ENCODE data around the gene STC2. TPM values are rescaled to one million over a fixed set of nuclear protein-coding genes. Genes with fewer than 3 reads are reported as not detected.
A peak's percentile ranks its signal among the peaks of the same experiment; 100 is the strongest.

Gene STC2
- total and polyA plus RNA-seq, 4 donors: 0.79 to 2.2 (median 1.8) TPM

DNA sequence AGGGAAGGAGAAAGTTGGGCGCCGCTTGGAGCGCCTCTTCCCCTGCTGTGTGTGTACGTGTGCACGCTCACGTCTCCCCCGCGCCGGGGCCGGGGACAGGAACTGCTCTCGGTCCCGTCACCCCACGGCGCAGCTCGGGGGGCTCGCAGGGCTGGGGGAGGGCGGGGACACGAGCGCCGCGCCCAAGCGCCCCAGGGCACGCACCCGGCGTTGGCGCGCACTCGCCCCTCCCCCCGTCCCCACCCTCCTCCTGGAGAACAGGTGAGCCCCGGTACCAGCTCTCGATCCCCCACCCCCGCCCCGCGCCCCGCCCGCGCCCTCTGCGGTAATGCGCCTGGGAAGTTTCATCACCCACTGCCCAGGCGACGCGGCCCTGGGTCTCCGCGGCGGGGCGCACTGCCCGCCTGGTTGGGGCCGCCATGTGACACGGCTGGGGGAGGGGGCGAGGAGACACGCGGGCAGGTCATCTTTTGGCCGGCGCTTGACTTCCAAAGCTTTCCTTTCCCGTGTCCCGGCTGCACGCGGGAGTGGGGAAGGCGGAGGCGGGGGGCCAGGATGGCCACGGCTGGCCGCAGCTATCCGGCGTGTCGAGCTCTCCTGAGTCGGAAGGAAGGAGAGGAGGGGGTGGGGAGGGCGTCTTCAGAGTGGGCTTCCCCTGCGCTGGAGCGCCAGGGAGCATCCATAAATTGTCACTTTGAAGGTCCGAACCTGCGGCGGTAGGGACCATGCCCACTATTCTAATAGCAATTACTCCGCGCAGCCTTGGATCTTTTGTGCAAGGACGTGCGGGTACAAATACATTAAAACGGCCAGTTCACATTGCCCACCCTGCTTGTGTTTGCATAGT, 1.5 kb upstream of the STC2 start:
- Histone ChIP-seq H3K36me3 (ENCODE audit: control insufficient read depth, insufficient read depth, low read length) (no peaks in the 10 kb centered on the region), H3K27me3 (ENCODE audit: control insufficient read depth, insufficient read depth, low read length) (peaks cover 70% of the 10 kb centered on the region), H3K27ac (ENCODE audit: low read depth, low read length) (no peak overlapping the region), H3K4me1 (ENCODE audit: control insufficient read depth, insufficient read depth, low read length) (peaks cover 37% of the 10 kb centered on the region), H3K9me3 (ENCODE audit: control insufficient read depth, insufficient read depth, low read length) (no peaks in the 10 kb centered on the region), H3K4me3 (ENCODE audit: low read depth, low read length) (peak overlapping the region; percentile 19)
- 3% methylated on average over 59 of the region's 77 CpGs for WGBS (ENCODE audit: insufficient coverage)
- peak in 1 of 6 donors; percentile 50 for DNase-seq (ENCODE audit: low read depth in 4 of 6, low spot score in 6 of 6)

DNA sequence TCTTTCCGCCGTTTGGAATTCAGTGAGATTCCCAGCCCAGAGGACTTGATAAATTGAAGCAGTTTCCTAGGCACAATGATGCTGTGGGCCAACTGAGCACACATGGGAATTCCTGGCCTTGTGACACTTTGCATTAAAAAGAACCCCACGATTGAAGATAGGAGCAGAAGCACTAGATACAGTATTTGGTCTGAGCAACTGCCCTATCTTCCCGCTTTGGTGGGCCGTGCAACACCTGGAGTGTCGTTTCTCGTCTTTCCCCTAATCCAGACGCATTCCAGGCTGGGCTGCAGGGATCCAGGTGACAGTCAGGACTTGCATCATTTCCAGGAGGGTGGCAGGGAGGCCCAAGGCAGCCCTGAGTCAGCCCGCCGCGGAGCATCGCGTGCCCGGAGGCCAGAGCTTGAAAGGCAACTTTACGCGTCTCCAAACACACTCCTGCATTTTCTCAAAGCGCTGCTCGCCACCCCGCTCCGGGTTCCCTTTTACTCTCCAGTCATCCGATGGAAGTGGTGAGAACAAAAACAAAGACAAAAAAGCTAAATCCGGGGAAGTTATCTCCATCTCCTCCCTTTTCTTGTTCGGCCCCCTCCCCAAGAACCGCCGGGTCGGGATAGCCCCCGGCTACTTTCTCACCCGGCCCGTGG, 753 bp upstream of the STC2 start:
- H3K36me3 ChIP-seq (ENCODE audit: control insufficient read depth, insufficient read depth, low read length): no peaks in the 10 kb centered on the region
- peak in 2 of 6 donors; percentile 45 to 51 for DNase-seq (ENCODE audit: low read depth in 4 of 6, low spot score in 6 of 6)
- peak overlapping the region; percentile 41 for H3K4me3 ChIP-seq (ENCODE audit: low read depth, low read length)
- no peak overlapping the region for H3K27ac ChIP-seq (ENCODE audit: low read depth, low read length)
- WGBS (ENCODE audit: insufficient coverage): under 1% methylated on average over 24 of the region's 29 CpGs
- no peaks in the 10 kb centered on the region for H3K9me3 ChIP-seq (ENCODE audit: control insufficient read depth, insufficient read depth, low read length)
- peaks cover 43% of the 10 kb centered on the region for H3K4me1 ChIP-seq (ENCODE audit: control insufficient read depth, insufficient read depth, low read length)
- peaks cover 76% of the 10 kb centered on the region for H3K27me3 ChIP-seq (ENCODE audit: control insufficient read depth, insufficient read depth, low read length)

DNA sequence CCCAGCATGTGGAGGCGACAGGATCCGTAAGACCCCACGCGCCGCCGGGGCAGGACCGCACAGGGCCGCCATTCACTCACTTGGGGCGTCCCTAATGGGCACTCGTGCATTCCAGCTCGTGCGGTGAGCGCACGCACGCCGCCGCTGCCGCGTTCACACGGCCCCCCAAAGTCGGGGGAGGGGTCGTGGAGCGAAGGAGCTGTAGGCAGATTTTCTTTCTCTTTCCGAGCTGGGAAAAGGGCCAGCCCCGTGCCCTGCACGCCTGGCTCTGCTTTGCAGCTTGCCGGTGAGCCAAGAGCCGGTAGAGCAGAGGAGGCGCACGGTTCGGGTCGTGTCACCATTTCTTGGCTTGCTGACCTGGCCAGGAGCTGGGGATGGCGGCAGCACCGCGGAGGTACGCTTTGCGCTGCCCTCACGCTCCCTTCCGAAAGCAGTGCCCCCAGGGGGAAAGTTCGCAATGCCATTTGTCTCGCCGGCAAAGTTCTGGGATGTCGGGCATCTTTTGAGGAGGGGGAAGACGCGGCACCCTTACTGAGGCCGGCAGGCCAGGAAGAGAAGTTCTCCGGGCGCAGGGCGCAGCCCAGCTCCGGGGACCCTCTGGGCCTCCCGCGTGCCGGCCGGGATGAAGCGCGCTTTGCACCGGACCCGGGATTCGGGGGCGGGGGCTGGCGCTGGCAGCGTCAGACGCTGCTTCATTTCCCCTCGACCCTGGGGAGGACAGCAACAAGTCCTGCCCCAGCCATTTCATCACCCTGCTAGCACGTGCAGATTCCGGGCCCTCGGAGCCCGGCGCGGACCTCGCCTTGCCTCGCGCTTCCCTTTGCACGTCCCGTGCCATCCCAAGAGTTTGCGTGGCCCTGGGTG, 898 bp downstream of the STC2 start:
- WGBS (ENCODE audit: insufficient coverage): under 1% methylated on average over 76 of the region's 76 CpGs
- peak overlapping the region; percentile 41 for H3K4me3 ChIP-seq (ENCODE audit: low read depth, low read length)
- H3K27me3 ChIP-seq (ENCODE audit: control insufficient read depth, insufficient read depth, low read length): peaks cover 84% of the 10 kb centered on the region
- H3K4me1 ChIP-seq (ENCODE audit: control insufficient read depth, insufficient read depth, low read length): peaks cover 53% of the 10 kb centered on the region
- peak in 2 of 6 donors; percentile 60 to 61 for DNase-seq (ENCODE audit: low read depth in 4 of 6, low spot score in 6 of 6)
- no peaks in the 10 kb centered on the region for H3K9me3 ChIP-seq (ENCODE audit: control insufficient read depth, insufficient read depth, low read length)
- H3K27ac ChIP-seq (ENCODE audit: low read depth, low read length): no peak overlapping the region
- H3K36me3 ChIP-seq (ENCODE audit: control insufficient read depth, insufficient read depth, low read length): no peaks in the 10 kb centered on the region

DNA sequence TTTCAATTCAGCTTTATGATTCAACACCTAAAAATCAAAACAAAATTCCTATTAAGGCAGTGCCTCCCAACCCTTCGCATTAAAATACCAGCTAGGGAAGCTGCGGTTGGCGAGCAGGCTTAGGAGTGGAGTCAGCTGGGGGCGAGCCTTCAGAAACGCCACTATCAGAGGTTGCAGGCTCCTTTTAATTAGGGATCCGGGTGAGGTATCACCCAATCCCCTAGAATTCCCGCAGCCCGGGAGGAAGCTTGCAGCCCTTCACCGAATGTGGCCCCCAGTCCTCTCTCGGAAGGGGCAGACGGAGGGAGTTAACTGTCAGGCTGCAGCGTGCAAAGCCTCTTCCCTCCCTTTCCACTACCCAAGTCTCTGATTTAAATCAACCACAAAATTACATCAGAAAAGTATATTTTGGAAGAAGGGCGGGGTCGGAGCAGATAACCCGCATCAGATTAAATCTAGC, 1.7 kb downstream of the STC2 start:
- no peak overlapping the region for H3K4me3 ChIP-seq (ENCODE audit: low read depth, low read length)
- H3K9me3 ChIP-seq (ENCODE audit: control insufficient read depth, insufficient read depth, low read length): no peaks in the 10 kb centered on the region
- 13% methylated on average over 6 of the region's 15 CpGs for WGBS (ENCODE audit: insufficient coverage)
- H3K27me3 ChIP-seq (ENCODE audit: control insufficient read depth, insufficient read depth, low read length): peaks cover 80% of the 10 kb centered on the region
- peaks cover 53% of the 10 kb centered on the region for H3K4me1 ChIP-seq (ENCODE audit: control insufficient read depth, insufficient read depth, low read length)
- H3K27ac ChIP-seq (ENCODE audit: low read depth, low read length): no peak overlapping the region
- H3K36me3 ChIP-seq (ENCODE audit: control insufficient read depth, insufficient read depth, low read length): no peaks in the 10 kb centered on the region
- DNase-seq (ENCODE audit: low read depth in 4 of 6, low spot score in 6 of 6): no peak

DNA sequence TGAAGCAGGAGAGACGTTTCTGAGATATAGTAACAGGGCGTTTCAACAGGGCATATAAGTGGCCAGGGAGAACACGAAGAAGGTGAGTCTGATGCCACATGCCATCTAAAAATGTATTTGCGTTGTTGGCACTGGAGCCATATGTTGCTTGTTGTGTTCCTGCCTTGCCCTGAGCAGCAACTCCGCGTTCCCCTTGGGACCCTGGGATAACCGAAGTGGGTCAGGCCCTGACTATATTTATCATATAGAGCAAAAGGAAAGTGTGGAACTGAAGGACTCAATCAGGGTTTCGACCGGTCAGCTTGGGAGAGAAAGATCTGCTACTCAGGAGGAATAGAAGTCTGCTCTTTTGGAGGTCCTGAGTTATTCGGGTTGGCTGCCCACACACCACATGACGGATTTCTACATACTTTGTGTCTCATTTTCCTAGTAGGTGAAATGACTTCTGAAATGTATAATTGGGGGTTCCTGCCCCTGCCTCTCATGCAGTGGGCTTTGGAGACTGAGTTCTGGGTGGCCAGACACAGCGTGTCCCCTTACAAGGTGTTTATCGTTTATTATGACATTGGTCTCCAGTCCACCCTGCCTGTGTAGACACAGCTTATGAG, 3.0 kb downstream of the STC2 start:
- peaks cover 56% of the 10 kb centered on the region for H3K4me1 ChIP-seq (ENCODE audit: control insufficient read depth, insufficient read depth, low read length)
- H3K4me3 ChIP-seq (ENCODE audit: low read depth, low read length): no peak overlapping the region
- no peaks in the 10 kb centered on the region for H3K9me3 ChIP-seq (ENCODE audit: control insufficient read depth, insufficient read depth, low read length)
- no peak for DNase-seq (ENCODE audit: low read depth in 4 of 6, low spot score in 6 of 6)
- H3K36me3 ChIP-seq (ENCODE audit: control insufficient read depth, insufficient read depth, low read length): no peaks in the 10 kb centered on the region
- no peak overlapping the region for H3K27ac ChIP-seq (ENCODE audit: low read depth, low read length)
- H3K27me3 ChIP-seq (ENCODE audit: control insufficient read depth, insufficient read depth, low read length): peaks cover 67% of the 10 kb centered on the region
- WGBS (ENCODE audit: insufficient coverage): 92% methylated on average over 7 of the region's 13 CpGs

- peak in 3 of 6 donors; percentile 69 to 96 (median 92) for DNase-seq (ENCODE audit: low read depth in 4 of 6, low spot score in 6 of 6)
- no peaks in the 10 kb centered on the region for H3K36me3 ChIP-seq (ENCODE audit: control insufficient read depth, insufficient read depth, low read length)
- H3K27me3 ChIP-seq (ENCODE audit: control insufficient read depth, insufficient read depth, low read length): peaks cover 60% of the 10 kb centered on the region
- H3K4me3 ChIP-seq (ENCODE audit: low read depth, low read length): no peak overlapping the region
- peaks cover 56% of the 10 kb centered on the region for H3K4me1 ChIP-seq (ENCODE audit: control insufficient read depth, insufficient read depth, low read length)
- no peak overlapping the region for H3K27ac ChIP-seq (ENCODE audit: low read depth, low read length)
- no peaks in the 10 kb centered on the region for H3K9me3 ChIP-seq (ENCODE audit: control insufficient read depth, insufficient read depth, low read length)
- 41% methylated on average over 15 of the region's 29 CpGs for WGBS (ENCODE audit: insufficient coverage)
These were observed 3.9 kb downstream of the STC2 start for GRCh38 chr5:173324115-173325001.

GRCh38 chr5:173323799-173324114, 4.5 kb downstream of the STC2 start:
- 38% methylated on average over 8 of the region's 8 CpGs for WGBS (ENCODE audit: insufficient coverage)

DNA sequence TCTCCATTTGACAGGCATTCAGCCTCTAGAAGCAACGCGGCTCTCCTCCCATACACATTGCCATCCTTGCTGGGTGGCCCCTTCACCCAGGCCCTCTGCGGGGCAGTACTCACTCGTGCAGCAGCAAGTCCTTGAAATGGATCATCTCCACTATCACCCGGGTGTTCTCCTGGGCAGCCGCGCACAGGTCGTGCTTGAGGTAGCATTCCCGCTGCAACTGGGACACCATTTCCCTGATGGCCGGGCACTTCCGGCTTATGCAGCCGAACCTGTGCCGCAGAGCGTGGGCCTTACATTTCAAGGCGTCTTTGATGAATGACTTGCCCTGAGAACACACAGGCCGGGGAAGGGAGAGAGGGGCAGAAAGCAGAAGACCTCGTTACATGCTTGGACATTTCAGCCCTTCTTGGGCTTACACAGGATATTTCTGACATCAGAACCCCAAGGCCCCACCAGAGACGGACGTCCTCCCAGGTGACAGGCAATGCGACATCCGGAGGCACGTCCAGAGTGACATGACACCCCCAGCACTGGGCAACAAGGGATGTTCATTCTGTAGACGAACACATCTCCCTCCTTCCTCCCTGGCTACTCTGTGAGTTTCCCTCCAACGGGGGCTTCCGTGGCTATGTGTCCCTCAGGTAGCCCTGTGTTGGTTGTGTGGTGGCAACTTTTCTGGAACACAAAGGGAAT, 5.0 kb downstream of the STC2 start:
- Histone ChIP-seq H3K27ac (ENCODE audit: low read depth, low read length) (no peak overlapping the region), H3K9me3 (ENCODE audit: control insufficient read depth, insufficient read depth, low read length) (no peaks in the 10 kb centered on the region), H3K4me3 (ENCODE audit: low read depth, low read length) (no peak overlapping the region), H3K27me3 (ENCODE audit: control insufficient read depth, insufficient read depth, low read length) (peaks cover 49% of the 10 kb centered on the region), H3K4me1 (ENCODE audit: control insufficient read depth, insufficient read depth, low read length) (peaks cover 45% of the 10 kb centered on the region), H3K36me3 (ENCODE audit: control insufficient read depth, insufficient read depth, low read length) (no peaks in the 10 kb centered on the region)
- DNase-seq (ENCODE audit: low read depth in 4 of 6, low spot score in 6 of 6): no peak
- 87% methylated on average over 18 of the region's 25 CpGs for WGBS (ENCODE audit: insufficient coverage)

More at GRCh38 chr5:173323799-173324114, 4.5 kb downstream of the STC2 start:
- Histone ChIP-seq H3K4me3 (ENCODE audit: low read depth, low read length) (no peak overlapping the region), H3K9me3 (ENCODE audit: control insufficient read depth, insufficient read depth, low read length) (no peaks in the 10 kb centered on the region), H3K27ac (ENCODE audit: low read depth, low read length) (no peak overlapping the region), H3K36me3 (ENCODE audit: control insufficient read depth, insufficient read depth, low read length) (no peaks in the 10 kb centered on the region), H3K4me1 (ENCODE audit: control insufficient read depth, insufficient read depth, low read length) (peaks cover 50% of the 10 kb centered on the region), H3K27me3 (ENCODE audit: control insufficient read depth, insufficient read depth, low read length) (peaks cover 54% of the 10 kb centered on the region)
- no peak for DNase-seq (ENCODE audit: low read depth in 4 of 6, low spot score in 6 of 6)
